Measurements from ENCODE around the gene RFT1.
A peak's percentile ranks its signal among the peaks of the same experiment; 100 is the strongest.

RFT1 gene

GRCh38 chr3:53101956-53102355 lies 28.3 kb downstream of the RFT1 start:
- Histone ChIP-seq H4K20me1 (ENCODE audit: insufficient read depth, low read length) (no peaks in the 10 kb centered on the region), H3K27ac (ENCODE audit: low read length) (peak overlapping the region; percentile 93), H3K4me2 (ENCODE audit: low read depth, low read length) (peak overlapping the region; percentile 82), H3F3A (ENCODE audit: insufficient read depth, low read length) (peaks cover 27% of the 10 kb centered on the region), H3K4me1 (ENCODE audit: low read length) (peaks cover 31% of the 10 kb centered on the region), H3K9me2 (replicated peaks; ENCODE audit: insufficient read depth, low read length) (no peaks in the 10 kb centered on the region), H3K4me3 (ENCODE audit: low read length) (peak overlapping the region; percentile 23), H3K9ac (ENCODE audit: low read length) (peak overlapping the region; percentile 62), H3K36me3 (replicated peaks; ENCODE audit: insufficient read depth, low read length) (peaks cover 4% of the 10 kb centered on the region; the same call in 1 of the 2 replicates), H3K9me3 (replicated peaks; ENCODE audit: insufficient read depth, low read length) (no peaks in the 10 kb centered on the region), H3K79me2 (ENCODE audit: low read length) (peaks cover 4% of the 10 kb centered on the region), H2AFZ (ENCODE audit: low read length) (0 out of 2 replicates have a peak overlapping the region, but pooled peaks have one; percentile 20), H3K27me3 (replicated peaks; ENCODE audit: insufficient read depth, low read length) (no peaks in the 10 kb centered on the region)
- TF ChIP-seq EZH2phosphoT487 (IDR thresholded peaks at IDR 0.05; ENCODE audit: low read length) (no peak), EZH2 (optimal IDR thresholded peaks at IDR 0.05; ENCODE audit: low read depth, low read length) (no peak)
- TF ChIP-seq, protein P1, sequence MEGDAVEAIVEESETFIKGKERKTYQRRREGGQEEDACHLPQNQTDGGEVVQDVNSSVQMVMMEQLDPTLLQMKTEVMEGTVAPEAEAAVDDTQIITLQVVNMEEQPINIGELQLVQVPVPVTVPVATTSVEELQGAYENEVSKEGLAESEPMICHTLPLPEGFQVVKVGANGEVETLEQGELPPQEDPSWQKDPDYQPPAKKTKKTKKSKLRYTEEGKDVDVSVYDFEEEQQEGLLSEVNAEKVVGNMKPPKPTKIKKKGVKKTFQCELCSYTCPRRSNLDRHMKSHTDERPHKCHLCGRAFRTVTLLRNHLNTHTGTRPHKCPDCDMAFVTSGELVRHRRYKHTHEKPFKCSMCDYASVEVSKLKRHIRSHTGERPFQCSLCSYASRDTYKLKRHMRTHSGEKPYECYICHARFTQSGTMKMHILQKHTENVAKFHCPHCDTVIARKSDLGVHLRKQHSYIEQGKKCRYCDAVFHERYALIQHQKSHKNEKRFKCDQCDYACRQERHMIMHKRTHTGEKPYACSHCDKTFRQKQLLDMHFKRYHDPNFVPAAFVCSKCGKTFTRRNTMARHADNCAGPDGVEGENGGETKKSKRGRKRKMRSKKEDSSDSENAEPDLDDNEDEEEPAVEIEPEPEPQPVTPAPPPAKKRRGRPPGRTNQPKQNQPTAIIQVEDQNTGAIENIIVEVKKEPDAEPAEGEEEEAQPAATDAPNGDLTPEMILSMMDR (IDR thresholded peaks at IDR 0.05; ENCODE audit: low read length) = no peak
- peak; percentile 10 for DNase-seq

DNA sequence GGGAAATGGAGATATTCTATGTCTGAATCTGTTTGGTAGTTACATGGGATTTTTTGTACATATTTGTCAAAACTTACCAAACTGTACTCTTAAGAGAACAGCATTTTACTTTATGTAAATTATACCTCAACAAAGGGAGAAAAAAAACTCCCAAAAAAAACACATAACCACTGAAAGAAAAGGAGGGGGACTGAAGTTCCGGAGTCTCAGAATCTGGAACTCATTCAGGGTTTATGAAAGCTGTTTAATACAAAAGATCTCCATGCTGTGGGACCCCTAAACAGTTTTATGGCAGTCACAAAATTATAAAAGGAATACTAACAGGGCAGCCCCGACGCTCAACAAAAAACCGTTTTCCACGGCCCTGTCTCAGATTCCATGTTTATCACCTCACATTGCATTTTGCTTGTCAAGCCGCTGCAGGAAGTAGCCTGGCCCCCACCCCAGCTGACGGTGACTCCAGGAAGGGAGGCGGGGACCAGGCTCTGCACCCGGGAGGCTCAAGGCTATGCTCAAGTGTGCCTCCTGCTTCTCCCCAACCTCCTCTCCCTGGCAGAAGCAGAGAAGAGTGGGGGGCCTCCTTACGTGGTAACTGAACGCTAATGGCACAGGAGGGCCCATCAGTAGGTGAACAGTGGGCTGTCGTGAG lies 29.3 kb downstream of the RFT1 start:
- Histone ChIP-seq H3K36me3 (replicated peaks; ENCODE audit: insufficient read depth, low read length) (peaks cover 4% of the 10 kb centered on the region; the same call in 1 of the 2 replicates), H3K9me3 (replicated peaks; ENCODE audit: insufficient read depth, low read length) (no peaks in the 10 kb centered on the region), H3K9me2 (replicated peaks; ENCODE audit: insufficient read depth, low read length) (no peaks in the 10 kb centered on the region), H3K9ac (ENCODE audit: low read length) (no peak overlapping the region), H3F3A (ENCODE audit: insufficient read depth, low read length) (peaks cover 27% of the 10 kb centered on the region), H3K4me1 (ENCODE audit: low read length) (peaks cover 31% of the 10 kb centered on the region), H3K27me3 (replicated peaks; ENCODE audit: insufficient read depth, low read length) (no peaks in the 10 kb centered on the region), H3K4me2 (ENCODE audit: low read depth, low read length) (no peak overlapping the region), H2AFZ (ENCODE audit: low read length) (no peak overlapping the region), H3K4me3 (ENCODE audit: low read length) (no peak overlapping the region), H4K20me1 (ENCODE audit: insufficient read depth, low read length) (no peaks in the 10 kb centered on the region), H3K27ac (ENCODE audit: low read length) (0 out of 2 replicates have a peak overlapping the region, but pooled peaks have one; percentile 93), H3K79me2 (ENCODE audit: low read length) (peaks cover 4% of the 10 kb centered on the region)
- TF ChIP-seq EZH2 (optimal IDR thresholded peaks at IDR 0.05; ENCODE audit: low read depth, low read length) (no peak), EZH2phosphoT487 (IDR thresholded peaks at IDR 0.05; ENCODE audit: low read length) (no peak)
- TF ChIP-seq, protein P1 (IDR thresholded peaks at IDR 0.05; ENCODE audit: low read length) = no peak
- DNase-seq = no peak

- 0 out of 2 replicates have a peak, but pooled peaks cover 4% of the 10 kb centered on the region for H3K36me3 ChIP-seq (replicated peaks; ENCODE audit: insufficient read depth, low read length)
- peaks cover 15% of the 10 kb centered on the region for H3F3A ChIP-seq (ENCODE audit: insufficient read depth, low read length)
- TF ChIP-seq, protein P1 (IDR thresholded peaks at IDR 0.05; ENCODE audit: low read length) = no peak
- no peak for TF ChIP-seq EZH2phosphoT487 (IDR thresholded peaks at IDR 0.05; ENCODE audit: low read length)
- TF ChIP-seq EZH2 (optimal IDR thresholded peaks at IDR 0.05; ENCODE audit: low read depth, low read length) = no peak
- H3K4me2 ChIP-seq (ENCODE audit: low read depth, low read length) = no peak overlapping the region
- H3K9me3 ChIP-seq (replicated peaks; ENCODE audit: insufficient read depth, low read length) = no peaks in the 10 kb centered on the region
- H3K79me2 ChIP-seq (ENCODE audit: low read length) = peaks cover 4% of the 10 kb centered on the region
- H3K27me3 ChIP-seq (replicated peaks; ENCODE audit: insufficient read depth, low read length) = no peaks in the 10 kb centered on the region
- DNase-seq = no peak
- no peaks in the 10 kb centered on the region for H3K9me2 ChIP-seq (replicated peaks; ENCODE audit: insufficient read depth, low read length)
- H3K9ac ChIP-seq (ENCODE audit: low read length) = no peak overlapping the region
- no peak overlapping the region for H3K27ac ChIP-seq (ENCODE audit: low read length)
- peaks cover 18% of the 10 kb centered on the region for H3K4me1 ChIP-seq (ENCODE audit: low read length)
- no peaks in the 10 kb centered on the region for H4K20me1 ChIP-seq (ENCODE audit: insufficient read depth, low read length)
- no peak overlapping the region for H2AFZ ChIP-seq (ENCODE audit: low read length)
- H3K4me3 ChIP-seq (ENCODE audit: low read length) = no peak overlapping the region
These were observed 32.3 kb downstream of the RFT1 start for GRCh38 chr3:53097887-53098286.
